AG09309 (cell line): ENCODE measurements around the gene LRRTM1.

Experiments
- DNase-seq: peaks from one replicate; pipeline ENCODE4 v3.0.0-alpha.2; 2010; ENCODE audit warnings: low read depth
- H3K4me3 ChIP-seq: 2 replicates; pipeline ENCODE4 v1.5.1; 2011; ENCODE audit warnings: mild to moderate bottlenecking, low read depth, low read length, moderate library complexity; ENCODE audit not compliant: control insufficient read depth
- CTCF ChIP-seq: IDR thresholded peaks from 2 replicates; pipeline ENCODE4 v1.5.1; 2011; ENCODE audit warnings: mild to moderate bottlenecking, low read depth, low read length, inconsistent platforms; ENCODE audit not compliant: insufficient read depth, control insufficient read depth; ENCODE audit errors: missing control alignments

Gene LRRTM1

GRCh38 chr2:80311304-80311703, 6.8 kb upstream of the LRRTM1 start:
- TF ChIP-seq CTCF: no peak
- no peak for DNase-seq
- no peak overlapping the region for H3K4me3 ChIP-seq

- no peak for TF ChIP-seq CTCF
- no peak for DNase-seq
- no peak overlapping the region for H3K4me3 ChIP-seq
These were observed 1.3 kb downstream of the LRRTM1 start for GRCh38 chr2:80303006-80303908.

- no peak for TF ChIP-seq CTCF
These were observed 2.1 kb downstream of the LRRTM1 start for GRCh38 chr2:80302314-80303005.

GRCh38 chr2:80302001-80302313, 2.6 kb downstream of the LRRTM1 start:
- H3K4me3 ChIP-seq: no peak overlapping the region
- no peak for DNase-seq
- no peak for TF ChIP-seq CTCF

More at GRCh38 chr2:80302314-80303005, 2.1 kb downstream of the LRRTM1 start:
- no peak overlapping the region for H3K4me3 ChIP-seq
- DNase-seq: no peak

GRCh38 chr2:80300954-80301353, 3.6 kb downstream of the LRRTM1 start:
- TF ChIP-seq CTCF: no peak
- DNase-seq: no peak
- H3K4me3 ChIP-seq: no peak overlapping the region

- DNase-seq: no peak
- TF ChIP-seq CTCF: no peak
These were observed 4.2 kb downstream of the LRRTM1 start for GRCh38 chr2:80300346-80300745.

More at GRCh38 chr2:80300346-80300745, 4.2 kb downstream of the LRRTM1 start:
- no peak overlapping the region for H3K4me3 ChIP-seq
